Activated CD4-positive, alpha-beta T cell treated with anti-CD3 and anti-CD28 coated beads, Interleukin-2, amount 10 ng/mL, durations not matched to agents 7 days and 5 days (primary cell): ENCODE measurements around the gene IL1RL2. TPM values are rescaled to one million over a fixed set of nuclear protein-coding genes. Genes with fewer than 3 reads are reported as not detected.
A peak's percentile ranks its signal among the peaks of the same experiment; 100 is the strongest.

Experiments used
- CTCF ChIA-PET: fragments of 350-600 bp; sonication (Branson Sonifier 250); formaldehyde crosslinking; loops from one replicate; lab custom pipeline; 2021; ENCODE audit warnings: antibody characterized with exemption; lab: Charles Lee
- POLR2A ChIA-PET: fragments of 350-600 bp; sonication (Branson Sonifier 250); formaldehyde crosslinking; loops from one replicate; lab custom pipeline; 2021; ENCODE audit warnings: antibody characterized with exemption; lab: Charles Lee
- DNase-seq: peaks from one replicate; pipeline ENCODE4 v3.0.0-alpha.2; 2020
- H3K27ac Mint-ChIP-seq: one replicate; pipeline ENCODE4 v1.8.0; 2021; ENCODE audit warnings: mild to moderate bottlenecking, moderate library complexity, mixed read lengths
- H3K27me3 Mint-ChIP-seq: one replicate; pipeline ENCODE4 v1.8.0; 2021; ENCODE audit warnings: mixed read lengths
- H3K36me3 Mint-ChIP-seq: one replicate; pipeline ENCODE4 v1.8.0; 2021; ENCODE audit warnings: low read depth, mixed read lengths
- H3K4me1 Mint-ChIP-seq: one replicate; pipeline ENCODE4 v1.8.0; 2021; ENCODE audit warnings: mixed read lengths
- H3K4me3 Mint-ChIP-seq: one replicate; pipeline ENCODE4 v1.8.0; 2021; ENCODE audit warnings: mild to moderate bottlenecking, moderate library complexity, mixed read lengths
- H3K9me3 Mint-ChIP-seq: one replicate; pipeline ENCODE4 v1.8.0; 2021; ENCODE audit warnings: mixed read lengths
- total RNA-seq, 2 experiments: library from RNA; stranded (reverse); gene quantifications; one replicate each; pipeline ENCODE4 v1.2.3, GENCODE V29; 2021

The IL1RL2 gene
- total RNA-seq, 2 experiments from 2014 or later: not detected

GRCh38 chr2:102253753-102254150, 66.9 kb downstream of the IL1RL2 start:
- Mint-ChIP-seq H3K4me3 (no peak overlapping the region), H3K27ac (peak overlapping the region; percentile 11), H3K36me3 (peaks cover 26% of the 10 kb centered on the region), H3K27me3 (no peaks in the 10 kb centered on the region), H3K9me3 (peaks cover 24% of the 10 kb centered on the region), H3K4me1 (peaks cover 68% of the 10 kb centered on the region)
- no peak for DNase-seq
- ChIA-PET CTCF (interaction anchor here (1.3 to 7.1 kb wide), 5 partner anchors 13 to 197 kb away, joined by 3 to 44 read pairs (median 4); no protein-coding TSS in a partner anchor), POLR2A (no interaction called here)

GRCh38 chr2:102256276-102256675, 69.5 kb downstream of the IL1RL2 start:
- ChIA-PET POLR2A (no interaction called here), CTCF (interaction anchor here (0.9 to 2.2 kb wide), 4 partner anchors 16 to 186 kb away, joined by 3 to 13 read pairs (median 6); no protein-coding TSS in a partner anchor)
- H3K4me3 Mint-ChIP-seq: no peak overlapping the region
- H3K9me3 Mint-ChIP-seq: peaks cover 35% of the 10 kb centered on the region
- H3K36me3 Mint-ChIP-seq: peaks cover 38% of the 10 kb centered on the region
- no peak for DNase-seq
- peaks cover 71% of the 10 kb centered on the region for H3K4me1 Mint-ChIP-seq
- peak overlapping the region; percentile 92 for H3K27ac Mint-ChIP-seq
- H3K27me3 Mint-ChIP-seq: no peaks in the 10 kb centered on the region

DNA sequence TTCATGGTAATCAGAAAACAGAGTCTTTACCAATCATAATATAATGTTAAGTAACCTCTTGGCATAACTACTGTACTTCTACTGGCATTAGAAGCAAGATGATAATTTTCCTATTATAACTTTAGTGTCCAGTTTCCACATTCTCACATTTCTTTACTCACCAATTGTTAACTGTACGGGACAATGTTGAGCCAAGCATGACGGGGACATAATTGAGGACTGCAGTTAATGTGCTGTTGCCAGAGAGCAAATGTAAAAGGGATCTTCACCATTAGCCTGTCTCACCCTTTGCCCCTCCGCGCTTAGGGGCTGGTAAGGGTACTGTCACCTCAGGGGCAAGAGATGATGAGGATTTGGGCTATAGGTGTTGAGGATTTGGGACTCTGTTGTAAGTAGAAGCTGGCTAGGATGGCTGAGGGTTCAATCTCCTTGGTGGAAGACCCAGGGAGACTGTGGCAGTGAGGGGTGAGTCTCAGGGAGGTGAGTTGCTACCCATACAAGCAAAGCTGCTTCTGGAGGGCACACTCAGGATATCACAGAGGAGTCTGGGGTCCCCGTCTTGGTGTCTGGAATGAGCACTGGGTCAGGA, 70.1 kb downstream of the IL1RL2 start:
- DNase-seq: no peak
- peaks cover 38% of the 10 kb centered on the region for H3K36me3 Mint-ChIP-seq
- ChIA-PET POLR2A (no interaction called here), CTCF (interaction anchor here (0.7 to 2.2 kb wide), 7 partner anchors 11 to 224 kb away, joined by 3 to 13 read pairs (median 3); no protein-coding TSS in a partner anchor)
- no peak overlapping the region for H3K4me3 Mint-ChIP-seq
- peak overlapping the region; percentile 92 for H3K27ac Mint-ChIP-seq
- H3K27me3 Mint-ChIP-seq: no peaks in the 10 kb centered on the region
- H3K9me3 Mint-ChIP-seq: peaks cover 37% of the 10 kb centered on the region
- peaks cover 65% of the 10 kb centered on the region for H3K4me1 Mint-ChIP-seq

GRCh38 chr2:102258025-102258385, 71.2 kb downstream of the IL1RL2 start:
- H3K27me3 Mint-ChIP-seq: no peaks in the 10 kb centered on the region
- ChIA-PET POLR2A (interaction anchor here (0.7 kb wide), 1 partner anchor 20 kb away, joined by 3 read pairs; no protein-coding TSS in a partner anchor), CTCF (interaction anchor here (1.1 to 2.2 kb wide), 2 partner anchors 16 to 17 kb away, joined by 3 to 13 read pairs; no protein-coding TSS in a partner anchor)
- H3K4me3 Mint-ChIP-seq: no peak overlapping the region
- peaks cover 38% of the 10 kb centered on the region for H3K36me3 Mint-ChIP-seq
- peak overlapping the region; percentile 92 for H3K27ac Mint-ChIP-seq
- DNase-seq: no peak
- peaks cover 55% of the 10 kb centered on the region for H3K4me1 Mint-ChIP-seq
- H3K9me3 Mint-ChIP-seq: peaks cover 35% of the 10 kb centered on the region

GRCh38 chr2:102258386-102259074, 71.7 kb downstream of the IL1RL2 start:
- peaks cover 37% of the 10 kb centered on the region for H3K36me3 Mint-ChIP-seq
- no peak overlapping the region for H3K4me3 Mint-ChIP-seq
- no peaks in the 10 kb centered on the region for H3K27me3 Mint-ChIP-seq
- ChIA-PET POLR2A (no interaction called here), CTCF (interaction anchor here (1.1 kb wide), 1 partner anchor 16 kb away, joined by 3 read pairs; no protein-coding TSS in a partner anchor)
- peaks cover 35% of the 10 kb centered on the region for H3K9me3 Mint-ChIP-seq
- peak; percentile 24 for DNase-seq
- H3K27ac Mint-ChIP-seq: peak overlapping the region; percentile 92
- H3K4me1 Mint-ChIP-seq: peaks cover 51% of the 10 kb centered on the region

GRCh38 chr2:102261467-102262135, 74.8 kb downstream of the IL1RL2 start:
- CTCF ChIA-PET: interaction anchor here (0.7 to 1.3 kb wide), 4 partner anchors 10 to 161 kb away, joined by 3 to 5 read pairs (median 3); partner anchors contain the start of gene IL18RAP
- no peak overlapping the region for H3K4me3 Mint-ChIP-seq
- POLR2A ChIA-PET: no interaction called here
- H3K9me3 Mint-ChIP-seq: peaks cover 31% of the 10 kb centered on the region
- DNase-seq: no peak
- H3K36me3 Mint-ChIP-seq: peaks cover 29% of the 10 kb centered on the region
- no peaks in the 10 kb centered on the region for H3K27me3 Mint-ChIP-seq
- H3K27ac Mint-ChIP-seq: no peak overlapping the region
- H3K4me1 Mint-ChIP-seq: peaks cover 35% of the 10 kb centered on the region

GRCh38 chr2:102262216-102263129, 75.7 kb downstream of the IL1RL2 start:
- peaks cover 24% of the 10 kb centered on the region for H3K9me3 Mint-ChIP-seq
- ChIA-PET CTCF (interaction anchor here (1.0 to 1.8 kb wide), 4 partner anchors 10 to 12 kb away, joined by 3 to 5 read pairs (median 4); no protein-coding TSS in a partner anchor), POLR2A (no interaction called here)
- no peak overlapping the region for H3K4me3 Mint-ChIP-seq
- H3K27me3 Mint-ChIP-seq: no peaks in the 10 kb centered on the region
- H3K36me3 Mint-ChIP-seq: peaks cover 23% of the 10 kb centered on the region
- H3K27ac Mint-ChIP-seq: no peak overlapping the region
- no peak for DNase-seq
- H3K4me1 Mint-ChIP-seq: peaks cover 26% of the 10 kb centered on the region

DNA sequence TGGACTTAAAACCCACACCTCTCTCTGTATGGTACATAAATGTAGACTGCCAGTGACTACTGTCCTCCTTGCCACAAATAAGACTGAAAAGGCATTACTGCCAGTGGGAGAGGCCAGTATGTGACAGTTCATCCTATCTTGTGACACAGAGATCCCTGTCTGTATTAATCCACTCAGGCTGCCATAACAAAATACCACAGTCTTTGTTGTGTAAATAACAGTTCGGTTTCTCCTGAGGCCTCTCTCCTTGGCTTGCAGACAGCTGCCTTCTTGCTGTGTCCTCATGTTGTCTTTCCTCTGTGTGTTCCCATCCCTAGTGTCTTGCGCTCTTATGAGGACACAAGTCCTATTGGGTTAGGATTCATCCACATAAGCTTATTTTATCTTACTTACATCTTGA, 78.1 kb downstream of the IL1RL2 start:
- H3K36me3 Mint-ChIP-seq: peaks cover 6% of the 10 kb centered on the region
- H3K27me3 Mint-ChIP-seq: no peaks in the 10 kb centered on the region
- H3K4me1 Mint-ChIP-seq: peaks cover 6% of the 10 kb centered on the region
- H3K27ac Mint-ChIP-seq: no peak overlapping the region
- no peak overlapping the region for H3K4me3 Mint-ChIP-seq
- ChIA-PET POLR2A (no interaction called here), CTCF (interaction anchor here (1.4 to 1.5 kb wide), 3 partner anchors 12 to 197 kb away, joined by 3 to 4 read pairs (median 3); no protein-coding TSS in a partner anchor)
- peaks cover 9% of the 10 kb centered on the region for H3K9me3 Mint-ChIP-seq
- DNase-seq: no peak

GRCh38 chr2:102266204-102266603, 79.4 kb downstream of the IL1RL2 start:
- ChIA-PET POLR2A (no interaction called here), CTCF (interaction anchor here (0.7 to 3.1 kb wide), 7 partner anchors 15 to 90 kb away, joined by 3 to 10 read pairs (median 4); partner anchors contain the start of gene IL18R1)
- peaks cover 8% of the 10 kb centered on the region for H3K9me3 Mint-ChIP-seq
- DNase-seq: no peak
- no peak overlapping the region for H3K4me3 Mint-ChIP-seq
- H3K27ac Mint-ChIP-seq: no peak overlapping the region
- H3K27me3 Mint-ChIP-seq: peaks cover 2% of the 10 kb centered on the region
- H3K36me3 Mint-ChIP-seq: peaks cover 6% of the 10 kb centered on the region
- peaks cover 14% of the 10 kb centered on the region for H3K4me1 Mint-ChIP-seq

- Mint-ChIP-seq H3K4me1 (peaks cover 26% of the 10 kb centered on the region), H3K9me3 (peaks cover 7% of the 10 kb centered on the region), H3K36me3 (peaks cover 6% of the 10 kb centered on the region), H3K27ac (no peak overlapping the region), H3K4me3 (no peak overlapping the region), H3K27me3 (peaks cover 2% of the 10 kb centered on the region)
- DNase-seq: no peak
- ChIA-PET CTCF (interaction anchor here (1.0 to 3.1 kb wide), 4 partner anchors 10 to 32 kb away, joined by 4 to 10 read pairs (median 4); no protein-coding TSS in a partner anchor), POLR2A (no interaction called here)
These were observed 81.0 kb downstream of the IL1RL2 start for GRCh38 chr2:102267774-102268173.

GRCh38 chr2:102268510-102269199, 81.8 kb downstream of the IL1RL2 start:
- Mint-ChIP-seq H3K9me3 (peaks cover 8% of the 10 kb centered on the region), H3K27ac (no peak overlapping the region), H3K4me1 (peaks cover 28% of the 10 kb centered on the region), H3K27me3 (peaks cover 2% of the 10 kb centered on the region), H3K4me3 (no peak overlapping the region), H3K36me3 (peaks cover 5% of the 10 kb centered on the region)
- POLR2A ChIA-PET: interaction anchor here (0.6 kb wide), 1 partner anchor 324 kb away, joined by 3 read pairs; no protein-coding TSS in a partner anchor
- CTCF ChIA-PET: interaction anchor here (0.8 to 3.1 kb wide), 2 partner anchors 9 to 17 kb away, joined by 3 to 10 read pairs; no protein-coding TSS in a partner anchor
- no peak for DNase-seq
